Mucosa of descending colon (tissue), 3 donors: ENCODE data around the gene RCAN3. TPM values are rescaled to one million over a fixed set of nuclear protein-coding genes. Genes with fewer than 3 reads are reported as not detected.

Experiments used
- ATAC-seq: fragments of 200-7000 bp; cut with Tn5 transposase; one replicate; pipeline ENCODE4 v1.9.1; 2020; ENCODE audit warnings: mild to moderate bottlenecking, moderate library complexity
- DNase-seq, 3 donors: peaks; one replicate each; pipeline ENCODE4 v3.0.0-alpha.2; 2020
- H3K36me3 ChIP-seq: fragments of 200-600 bp; one replicate; pipeline ENCODE4 v1.8.0; 2021; ENCODE audit warnings: low read depth, mild to moderate bottlenecking
- H3K4me1 ChIP-seq: fragments of 200-600 bp; one replicate; pipeline ENCODE4 v1.8.0; 2021; ENCODE audit warnings: low read depth, mild to moderate bottlenecking
- H3K4me3 ChIP-seq: fragments of 200-600 bp; one replicate; pipeline ENCODE4 v1.8.0; 2021; ENCODE audit warnings: mild to moderate bottlenecking
- H3K9me3 ChIP-seq: fragments of 200-600 bp; one replicate; pipeline ENCODE4 v1.8.0; 2021; ENCODE audit warnings: mild to moderate bottlenecking
- intact Hi-C, 2 donors: fragments of 100-400 bp; cut with DNase I in 1 of 2; cut with micrococcal nuclease in 1 of 2; formaldehyde crosslinking; loops; one replicate each; pipeline versions ENCODE4 v1.11.0 to v1.11.1; 2022; cut with DNase I, micrococcal nuclease
- total RNA-seq, 3 donors: library from RNA; stranded (reverse); fragmentation: NEBNext Ultra II Directional in 2 of 3; extraction: Animal tissue kit (Norgen Biotek cat#: 25700) in 2 of 3; gene quantifications; one replicate each; pipeline versions ENCODE4 v1.2.1 to v1.2.4, GENCODE V29; 2021 to 2023
- TF ChIP-seq, protein P1 (sequence below): fragments of 200-600 bp; IDR thresholded peaks from one replicate; pipeline ENCODE4 v1.8.0; 2022; ENCODE audit warnings: antibody characterized with exemption, mild to moderate bottlenecking
- donor health status: DM: no; HTN: no; CAD: no; lungs with moderate emphysema.
- donor health status: DM: no; HTN: no; CAD: no.
- donor health status: DM: no; HTN: yes; CAD: no.

RCAN3 gene
- total RNA-seq, 3 donors from 2014 or later: 9.2 to 15.0 (median 12.8) TPM

GRCh38 chr1:24502065-24502708, 449 bp upstream of the RCAN3 start:
- H3K4me1 ChIP-seq: peaks cover 4% of the 10 kb centered on the region
- peak; percentile 74 for ATAC-seq

DNA sequence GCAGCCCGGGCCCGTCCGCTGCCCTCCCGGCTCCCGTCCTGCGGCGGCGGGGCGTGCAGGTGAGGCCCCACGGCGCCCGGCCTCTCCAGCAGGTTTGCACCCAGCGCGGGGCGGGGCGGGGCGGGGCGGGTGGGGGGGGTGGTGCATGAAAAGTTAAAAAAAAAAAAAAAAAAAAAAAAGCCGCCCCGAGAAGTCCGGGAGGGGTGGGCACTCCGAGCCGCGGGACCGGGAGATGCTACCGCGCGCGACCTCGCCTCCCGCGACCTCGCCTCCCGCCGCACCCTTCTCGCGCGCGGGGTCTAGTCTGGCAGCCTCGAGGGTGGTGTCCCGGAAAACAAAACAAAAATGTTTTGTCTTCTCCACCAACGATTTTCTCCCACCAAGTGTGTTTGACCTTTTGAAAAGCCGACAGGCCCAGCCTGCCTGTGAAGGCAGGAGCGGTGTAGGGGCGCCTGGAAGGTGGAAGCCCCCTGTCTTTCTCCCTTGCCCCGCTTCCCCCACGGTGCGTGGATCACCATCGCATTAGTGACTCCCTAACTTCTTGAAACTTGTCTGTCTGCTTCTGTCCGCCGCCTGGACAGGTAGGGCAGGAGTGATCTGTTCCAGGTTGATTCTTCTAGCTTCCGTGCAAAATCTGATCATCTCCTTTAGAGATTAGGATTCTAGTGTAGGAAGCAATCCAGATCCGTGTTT, 569 bp downstream of the RCAN3 start:
- intact Hi-C loops: no loop called here
- Histone ChIP-seq H3K4me3 (peak overlapping the region; percentile 50), H3K36me3 (no peaks in the 10 kb centered on the region), H3K4me1 (peaks cover 4% of the 10 kb centered on the region), H3K9me3 (no peaks in the 10 kb centered on the region)
- ATAC-seq (peak; percentile 0), DNase-seq (peak in 2 of 3 donors; percentile 40 to 70)
- TF ChIP-seq, protein P1, sequence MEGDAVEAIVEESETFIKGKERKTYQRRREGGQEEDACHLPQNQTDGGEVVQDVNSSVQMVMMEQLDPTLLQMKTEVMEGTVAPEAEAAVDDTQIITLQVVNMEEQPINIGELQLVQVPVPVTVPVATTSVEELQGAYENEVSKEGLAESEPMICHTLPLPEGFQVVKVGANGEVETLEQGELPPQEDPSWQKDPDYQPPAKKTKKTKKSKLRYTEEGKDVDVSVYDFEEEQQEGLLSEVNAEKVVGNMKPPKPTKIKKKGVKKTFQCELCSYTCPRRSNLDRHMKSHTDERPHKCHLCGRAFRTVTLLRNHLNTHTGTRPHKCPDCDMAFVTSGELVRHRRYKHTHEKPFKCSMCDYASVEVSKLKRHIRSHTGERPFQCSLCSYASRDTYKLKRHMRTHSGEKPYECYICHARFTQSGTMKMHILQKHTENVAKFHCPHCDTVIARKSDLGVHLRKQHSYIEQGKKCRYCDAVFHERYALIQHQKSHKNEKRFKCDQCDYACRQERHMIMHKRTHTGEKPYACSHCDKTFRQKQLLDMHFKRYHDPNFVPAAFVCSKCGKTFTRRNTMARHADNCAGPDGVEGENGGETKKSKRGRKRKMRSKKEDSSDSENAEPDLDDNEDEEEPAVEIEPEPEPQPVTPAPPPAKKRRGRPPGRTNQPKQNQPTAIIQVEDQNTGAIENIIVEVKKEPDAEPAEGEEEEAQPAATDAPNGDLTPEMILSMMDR: no peak

More at GRCh38 chr1:24502065-24502708, 449 bp upstream of the RCAN3 start:
- Histone ChIP-seq H3K4me3 (peak overlapping the region; percentile 50), H3K9me3 (no peaks in the 10 kb centered on the region), H3K36me3 (no peaks in the 10 kb centered on the region)
- peak; percentile 81 to 91 (median 87) for DNase-seq
- intact Hi-C loops: no loop called here
- TF ChIP-seq, protein P1: no peak

DNA sequence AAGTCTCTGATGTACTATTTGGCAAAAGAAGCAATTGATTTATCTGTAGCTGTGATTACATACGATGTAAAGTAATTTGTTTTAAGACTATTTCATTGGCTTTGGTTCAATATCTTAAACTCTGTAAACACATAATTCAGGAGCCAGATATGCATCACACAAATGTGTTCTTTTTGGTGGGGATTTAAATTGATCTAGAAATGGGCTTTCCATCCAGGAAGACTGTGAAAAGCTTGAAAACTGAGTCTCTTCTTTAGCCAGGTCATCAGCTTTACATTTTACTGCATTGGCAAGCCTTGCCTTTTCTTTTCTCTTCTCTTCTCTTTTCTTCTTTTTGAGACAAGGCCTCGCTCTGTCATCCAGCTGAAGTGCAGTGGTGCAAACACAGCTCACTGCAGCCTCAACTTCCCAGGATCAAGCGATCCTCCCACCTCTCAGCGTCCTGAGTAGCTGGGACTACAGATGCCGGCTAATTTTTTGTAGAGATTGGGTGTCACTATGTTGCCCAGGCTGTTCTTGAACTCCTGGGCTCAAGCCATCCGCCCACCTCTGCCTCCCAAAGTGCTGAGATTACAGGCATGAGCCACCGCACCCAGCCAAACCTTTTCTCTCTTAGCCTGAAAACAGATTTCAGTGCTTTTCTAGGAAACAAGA, 1.4 kb downstream of the RCAN3 start:
- no peaks in the 10 kb centered on the region for H3K9me3 ChIP-seq
- no peak for DNase-seq
- H3K36me3 ChIP-seq: no peaks in the 10 kb centered on the region
- H3K4me3 ChIP-seq: no peak overlapping the region
- intact Hi-C loops: no loop called here
- TF ChIP-seq, protein P1: no peak
- H3K4me1 ChIP-seq: peaks cover 4% of the 10 kb centered on the region
- no peak for ATAC-seq

- TF ChIP-seq, protein P1: no peak
- Histone ChIP-seq H3K9me3 (no peaks in the 10 kb centered on the region), H3K4me1 (peaks cover 4% of the 10 kb centered on the region), H3K36me3 (no peaks in the 10 kb centered on the region), H3K4me3 (no peak overlapping the region)
- intact Hi-C loops: no loop called here
- DNase-seq (no peak), ATAC-seq (no peak)
Measured at GRCh38 chr1:24504560-24504959, 1.9 kb downstream of the RCAN3 start.

- Histone ChIP-seq H3K4me3 (no peak overlapping the region), H3K9me3 (no peaks in the 10 kb centered on the region), H3K36me3 (no peaks in the 10 kb centered on the region), H3K4me1 (peaks cover 4% of the 10 kb centered on the region)
- DNase-seq (no peak), ATAC-seq (no peak)
- intact Hi-C loops: no loop called here
- TF ChIP-seq, protein P1: no peak
Measured at GRCh38 chr1:24505816-24506215, 3.2 kb downstream of the RCAN3 start.
